HG02840 (cell line): ENCODE data around the gene ZBTB16.

Experiments used
- ATAC-seq: cut with Tn5 transposase; IDR thresholded peaks from one replicate; pipeline ENCODE4 v1.9.1; 2021; ENCODE audit warnings: mild to moderate bottlenecking, moderate library complexity, moderate number of reproducible peaks; ENCODE audit not compliant: unreplicated experiment, low FRiP score

Gene ZBTB16

DNA sequence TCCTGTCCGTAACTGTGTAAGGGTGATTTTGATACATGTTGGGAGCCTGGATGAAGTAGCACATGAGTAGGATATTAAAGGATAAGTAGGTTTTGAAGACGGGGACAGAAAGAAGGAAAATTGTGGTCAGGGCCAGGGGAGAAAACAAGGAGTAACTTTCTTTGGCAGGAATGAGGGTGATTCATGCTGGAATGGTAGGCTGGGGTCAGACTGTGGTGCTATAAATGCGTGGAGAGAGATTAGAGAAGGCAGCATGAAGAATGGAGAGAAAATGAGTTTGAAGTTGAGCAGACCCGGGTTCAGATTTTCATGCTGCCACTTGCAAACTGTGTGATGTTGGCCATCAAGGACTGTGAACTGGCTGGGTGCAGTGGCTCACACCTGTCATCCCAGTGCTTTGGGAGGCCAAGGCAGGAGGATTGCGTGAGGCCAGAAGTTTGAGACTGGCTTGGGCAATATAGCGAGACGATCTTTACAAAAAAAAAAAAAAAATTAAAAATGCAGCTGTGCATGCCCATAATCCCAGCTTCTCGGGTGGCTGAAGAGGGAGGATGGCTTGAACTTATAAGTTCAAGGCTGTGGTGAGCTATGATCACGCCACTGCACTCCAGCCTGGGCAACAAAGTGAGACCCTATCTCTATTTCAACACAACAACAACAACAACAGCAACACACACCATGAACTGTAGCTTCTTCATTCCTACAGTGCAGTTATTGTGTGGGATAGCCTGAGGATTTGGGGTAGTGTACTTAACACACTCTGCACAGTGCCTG, 22.3 kb downstream of the ZBTB16 start:
- ATAC-seq = no peak

DNA sequence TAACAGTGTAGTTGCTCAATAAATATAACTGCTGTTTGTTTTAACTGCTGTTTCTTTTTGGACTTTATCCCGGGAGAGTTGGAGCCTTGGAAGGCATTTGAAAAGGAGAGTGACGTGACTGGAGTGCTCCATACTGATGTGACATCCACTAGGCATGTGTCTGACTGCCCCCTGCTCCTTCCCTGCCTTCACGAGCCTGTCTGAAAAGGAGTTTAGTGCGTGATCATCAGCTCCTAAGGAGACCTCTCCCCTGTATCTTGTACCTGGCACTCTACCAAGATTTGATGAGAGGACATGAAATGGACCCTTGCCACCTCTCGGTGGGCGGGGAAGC, 22.9 kb downstream of the ZBTB16 start:
- ATAC-seq = no peak

DNA sequence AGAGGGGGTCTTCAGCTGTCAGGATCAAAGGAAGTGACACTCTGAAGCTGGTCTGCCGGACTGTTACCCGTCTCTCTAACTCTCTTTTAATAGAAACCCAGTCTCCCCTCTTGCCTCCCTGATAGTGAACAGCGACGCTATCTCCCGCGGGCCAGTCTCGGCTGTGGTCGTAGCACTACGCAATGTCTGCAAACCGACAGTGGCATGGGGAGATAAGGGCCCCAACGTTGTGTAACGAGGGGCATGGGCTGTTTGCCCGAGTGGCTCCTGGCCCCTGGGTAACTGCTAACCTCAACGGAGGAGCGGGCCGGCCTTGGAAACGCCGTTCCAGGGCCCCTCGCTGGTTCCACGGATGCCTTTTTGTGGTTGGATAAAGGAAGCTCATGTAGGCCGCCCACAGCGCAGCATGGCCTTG, 23.3 kb downstream of the ZBTB16 start:
- ATAC-seq = no peak

DNA sequence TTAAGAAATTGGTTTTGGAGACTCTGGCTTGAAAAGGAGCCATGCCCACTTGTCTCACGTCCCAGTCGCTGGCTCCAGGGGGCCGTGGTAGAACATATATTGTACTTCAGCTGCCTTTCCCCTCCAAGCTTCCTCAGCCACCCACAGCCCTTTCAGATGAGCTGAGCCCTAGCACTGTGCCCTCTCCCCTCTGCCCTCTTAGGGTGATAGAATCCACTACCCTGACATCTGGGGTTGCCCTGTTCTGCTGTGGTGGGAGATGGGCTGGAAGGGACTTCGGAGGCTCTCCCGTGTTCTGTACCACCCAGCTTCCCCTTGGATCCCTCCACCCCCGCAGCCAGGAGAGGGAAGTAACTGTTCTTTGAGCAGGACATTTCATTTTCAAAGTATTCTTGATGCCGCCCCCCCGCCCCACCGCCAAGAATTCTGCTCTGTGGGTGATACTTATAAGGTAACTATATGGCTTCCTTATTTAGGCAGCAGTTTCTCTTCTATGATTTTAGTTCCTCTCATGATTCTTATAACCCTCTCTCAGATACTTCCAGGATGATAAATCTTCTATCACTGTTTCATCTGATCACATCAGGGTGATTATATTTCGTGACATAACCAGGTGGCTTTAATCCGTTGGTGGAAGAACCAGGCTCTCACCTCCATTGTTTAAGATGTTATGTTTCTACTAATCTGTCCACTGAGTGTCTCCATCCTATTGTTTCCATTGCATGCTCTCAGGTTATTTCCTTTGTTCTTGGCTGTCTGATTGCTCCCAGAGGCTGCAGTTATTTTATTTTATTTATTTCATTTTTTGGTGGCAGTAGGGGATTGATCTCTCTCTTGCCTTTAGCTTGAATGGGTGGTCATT, 24.1 kb downstream of the ZBTB16 start:
- no peak for ATAC-seq

DNA sequence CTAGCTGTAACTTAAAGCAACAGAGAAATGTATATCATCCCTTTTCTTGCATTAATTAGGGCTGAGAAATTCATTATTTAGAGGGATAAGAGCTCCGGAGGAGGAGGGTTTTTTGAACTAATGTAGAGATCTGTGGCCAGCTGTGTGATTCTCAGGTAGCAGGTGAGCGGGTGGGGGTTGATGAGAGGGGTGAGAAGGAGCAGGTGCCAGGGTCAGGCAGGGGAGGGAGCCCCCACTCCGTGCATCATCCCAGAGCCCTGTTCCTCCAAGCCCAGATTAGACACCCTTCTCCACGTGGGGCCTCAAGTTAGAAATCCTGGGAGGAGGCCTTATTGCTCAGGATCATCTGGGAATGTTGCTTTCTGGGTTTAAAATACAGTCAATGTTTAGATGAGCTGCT, 24.9 kb downstream of the ZBTB16 start:
- no peak for ATAC-seq

DNA sequence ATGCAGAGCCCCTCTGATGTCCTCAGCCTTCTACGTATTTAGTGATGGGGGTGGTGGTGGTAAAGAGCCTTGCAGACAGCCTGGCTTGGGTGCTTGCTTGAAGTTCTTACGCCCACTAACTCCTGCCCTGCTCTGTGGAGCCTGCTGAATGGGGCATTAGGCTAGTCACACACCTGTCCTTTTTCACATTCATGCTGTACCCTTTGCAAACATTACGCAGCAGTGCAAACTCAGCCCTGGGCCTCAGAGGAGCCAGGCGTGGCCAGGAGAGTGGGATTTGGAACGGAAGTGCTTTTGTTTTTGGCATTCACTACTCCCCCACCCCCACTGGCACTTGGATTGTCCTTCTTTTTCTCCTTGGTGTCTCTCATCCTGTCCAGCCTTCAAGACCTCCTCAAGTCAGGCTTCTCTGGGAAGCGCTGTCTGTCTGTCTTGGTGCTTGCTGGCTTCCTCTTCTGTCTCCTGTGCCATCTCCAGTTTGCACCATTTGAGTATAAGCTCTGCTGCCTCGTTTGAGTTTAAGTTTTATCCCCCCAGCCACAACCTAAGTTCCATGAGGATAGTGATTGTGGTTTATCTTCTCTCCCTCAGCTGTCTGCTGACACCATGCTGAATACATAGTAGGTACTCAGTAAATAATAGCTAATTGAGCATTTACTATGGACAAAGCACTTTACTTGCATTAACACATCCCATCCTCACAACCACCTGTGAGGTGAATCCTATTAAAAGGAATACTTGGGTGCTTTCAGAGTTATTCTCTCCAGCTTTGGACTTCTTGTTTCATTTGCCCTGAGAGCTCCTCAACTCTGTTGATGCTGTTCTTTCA, 26.7 kb downstream of the ZBTB16 start:
- no peak for ATAC-seq

DNA sequence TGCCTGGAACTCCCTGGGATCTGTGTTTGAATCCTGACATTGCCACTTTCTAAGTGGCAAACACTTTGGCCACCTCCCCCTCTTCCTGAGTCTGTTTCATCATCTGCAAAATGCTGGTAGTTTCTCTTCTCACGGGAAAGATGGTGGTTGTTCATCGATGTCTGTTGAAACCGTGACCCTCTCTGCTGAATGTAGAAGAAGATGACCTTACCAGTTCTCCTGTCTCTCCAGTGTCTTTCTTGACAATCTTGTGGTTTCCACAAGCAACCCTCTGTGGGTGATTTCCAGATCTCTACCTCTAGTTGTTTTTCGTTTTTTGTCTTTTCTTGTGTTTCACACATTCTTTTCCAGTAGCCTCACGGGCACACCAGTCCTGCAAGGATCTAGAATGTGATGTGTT, 27.5 kb downstream of the ZBTB16 start:
- ATAC-seq = no peak

DNA sequence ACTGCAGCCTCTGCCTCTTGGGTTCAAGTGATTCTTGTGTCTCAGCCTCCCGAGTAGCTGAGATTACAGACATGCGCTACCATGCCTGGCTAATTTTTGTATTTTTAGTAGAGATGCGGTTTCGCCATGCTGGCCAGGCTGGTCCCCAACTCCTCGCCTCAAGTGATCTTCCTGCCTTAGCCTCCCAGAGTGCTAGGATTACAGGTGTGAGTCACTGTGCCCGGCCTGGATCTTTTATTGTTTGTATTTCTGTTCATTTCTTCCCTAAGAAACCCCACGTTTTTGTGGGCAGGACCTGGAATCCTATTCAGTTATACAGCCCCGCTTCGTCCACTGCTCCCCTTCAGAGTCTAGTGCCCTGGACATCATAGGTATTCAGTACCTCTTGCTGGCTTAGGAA, 28.7 kb downstream of the ZBTB16 start:
- ATAC-seq = no peak

DNA sequence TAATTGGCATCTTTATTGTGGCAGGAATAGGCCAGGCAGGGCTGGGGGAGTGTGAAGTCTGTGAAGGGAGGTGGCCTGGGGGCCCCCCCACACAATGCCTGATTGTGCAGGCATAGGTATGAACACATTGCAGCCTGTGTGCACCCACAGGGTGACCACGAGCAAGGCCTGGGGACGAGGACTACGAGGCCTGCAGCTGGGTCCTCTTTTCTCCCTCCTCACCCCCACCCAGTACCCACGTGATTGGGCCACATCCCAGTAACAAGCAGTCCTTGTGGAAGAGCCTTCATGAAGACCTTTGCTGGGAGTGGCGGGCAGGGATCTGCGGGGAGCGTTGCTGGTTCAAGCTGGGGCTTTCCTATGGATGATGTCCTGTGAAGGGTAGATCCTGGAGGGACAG, 29.3 kb downstream of the ZBTB16 start:
- ATAC-seq = no peak

DNA sequence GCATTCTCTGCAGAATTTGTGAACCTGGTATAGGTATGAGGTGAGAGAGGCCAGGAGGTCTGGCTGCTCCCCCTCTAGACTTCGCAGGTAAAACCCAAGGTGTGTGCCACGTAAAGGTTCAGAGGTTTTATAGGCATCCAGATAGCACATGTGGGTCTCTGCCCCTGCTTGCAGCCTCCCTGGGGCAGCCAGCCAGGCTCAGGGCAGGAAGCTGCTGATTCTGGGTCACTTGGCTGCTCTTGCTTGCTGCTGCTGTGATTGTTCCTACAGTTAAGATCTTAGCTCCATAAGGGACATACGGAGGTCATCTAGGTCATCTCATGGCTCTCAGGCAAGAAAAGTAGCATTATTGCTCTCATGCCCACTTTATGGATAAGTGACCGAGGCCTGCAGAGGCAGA, 30.2 kb downstream of the ZBTB16 start:
- ATAC-seq = no peak

DNA sequence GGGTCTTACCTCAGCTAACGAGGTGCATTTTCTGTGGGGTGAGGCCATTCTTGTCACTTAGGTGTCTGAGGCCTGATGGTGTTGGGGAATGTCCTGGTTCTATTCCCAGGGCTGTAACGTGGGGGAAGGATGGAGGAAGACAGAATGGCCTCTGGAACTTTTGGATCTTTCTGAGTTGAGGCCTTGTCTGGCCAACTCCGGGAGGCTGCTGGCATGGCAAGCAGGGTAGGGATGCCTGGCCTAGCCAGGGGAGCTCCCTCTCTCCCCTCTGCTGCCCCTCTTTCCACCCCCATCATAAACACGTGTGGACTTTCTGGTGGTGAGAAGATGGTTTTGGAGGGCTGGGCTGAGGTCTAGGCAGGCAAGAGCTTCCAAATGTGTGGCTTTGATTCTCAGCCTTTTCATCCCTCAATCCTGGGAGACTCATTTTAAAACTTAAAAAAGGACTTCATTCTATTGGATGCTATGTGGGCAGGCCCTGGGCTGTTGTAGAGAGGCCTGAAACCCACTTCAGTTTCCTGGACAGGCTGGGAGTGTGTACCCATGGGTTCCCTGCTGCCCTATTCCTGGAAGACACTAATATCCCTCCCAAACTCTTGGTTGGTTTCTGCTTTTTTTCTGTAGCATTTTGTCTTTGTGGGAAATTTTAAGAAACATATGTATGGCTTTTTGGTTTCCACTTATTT, 30.9 kb downstream of the ZBTB16 start:
- no peak for ATAC-seq

DNA sequence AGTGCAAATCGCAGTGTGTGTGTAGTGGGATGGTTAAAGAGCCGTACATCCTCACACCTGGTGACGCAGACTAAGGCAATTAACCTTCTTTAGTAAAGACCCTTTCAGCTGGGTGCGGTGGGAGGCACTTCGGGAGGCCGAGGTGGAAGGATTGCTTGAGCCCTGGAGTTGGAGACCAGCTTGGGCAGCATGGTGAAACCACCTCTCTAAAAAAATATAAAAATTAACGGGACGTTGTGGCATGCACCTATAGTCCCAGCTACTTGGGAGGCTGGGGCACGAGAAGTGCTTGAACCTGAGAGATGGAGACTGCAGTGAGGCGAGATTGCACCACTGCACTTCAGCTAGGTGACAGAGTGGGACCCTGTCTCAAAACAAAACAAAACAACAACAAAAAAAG, 31.5 kb downstream of the ZBTB16 start:
- no peak for ATAC-seq

DNA sequence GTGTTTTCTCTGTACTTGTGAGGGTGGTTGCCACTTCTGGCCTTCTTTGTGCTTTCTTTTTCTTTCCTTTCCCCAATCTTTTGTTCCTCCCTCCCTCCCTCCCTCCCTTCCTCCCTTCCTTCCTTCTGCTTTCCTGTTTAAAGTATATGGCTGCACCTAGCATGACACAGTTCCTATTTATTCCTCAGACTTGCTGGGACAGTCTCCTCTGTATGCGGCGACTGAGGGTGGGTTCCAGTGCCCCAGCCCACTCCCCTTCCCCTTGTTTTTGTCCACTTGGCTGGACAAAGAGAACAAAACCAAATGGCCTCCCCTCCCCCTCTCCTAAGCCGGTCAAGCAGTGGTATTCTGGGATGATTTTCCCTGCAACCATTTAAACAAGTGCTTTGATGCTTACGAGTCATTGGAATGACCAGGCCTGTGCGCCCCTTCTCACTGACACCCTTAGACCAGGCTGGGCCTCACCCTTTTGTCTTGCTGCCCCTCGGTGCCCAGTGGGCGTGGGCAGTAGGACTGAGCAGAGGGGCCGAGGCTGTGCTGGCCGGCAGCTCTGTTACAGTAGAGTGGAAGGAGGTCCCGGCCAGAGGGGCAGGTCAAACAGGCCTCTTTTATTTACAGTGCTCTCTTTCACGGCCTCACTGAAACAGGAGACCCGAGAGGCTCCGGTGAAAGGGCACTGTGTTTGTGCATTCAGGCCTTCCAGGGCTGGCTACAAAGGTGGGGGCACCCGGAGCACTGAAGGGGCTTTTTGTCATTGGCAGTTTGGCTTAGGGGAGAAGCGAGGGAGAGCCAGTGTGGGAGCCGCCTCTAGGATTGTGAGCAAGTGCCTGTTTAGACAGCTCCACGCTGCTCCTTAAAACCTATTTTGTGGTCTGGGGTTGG, 32.2 kb downstream of the ZBTB16 start:
- ATAC-seq = no peak

DNA sequence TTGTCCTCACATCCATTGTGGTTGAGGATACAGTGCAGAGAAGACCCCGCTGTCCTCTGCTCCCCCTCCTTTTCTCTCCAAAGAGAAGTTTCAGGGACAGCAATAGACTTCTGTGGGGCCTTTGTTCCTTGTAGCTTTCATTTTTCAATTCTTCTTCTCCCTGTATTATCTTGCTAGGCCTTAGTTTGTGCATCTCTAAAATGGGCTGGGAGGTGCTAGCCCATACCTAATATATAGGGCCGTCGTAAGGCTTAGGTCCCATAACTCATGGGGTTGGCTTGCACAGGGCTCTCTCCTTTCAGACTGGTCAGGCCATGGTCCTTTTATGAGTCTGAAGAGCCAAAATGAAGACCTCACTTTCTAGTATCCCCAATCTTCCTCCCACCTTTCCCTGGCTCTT, 33.0 kb downstream of the ZBTB16 start:
- ATAC-seq = no peak

DNA sequence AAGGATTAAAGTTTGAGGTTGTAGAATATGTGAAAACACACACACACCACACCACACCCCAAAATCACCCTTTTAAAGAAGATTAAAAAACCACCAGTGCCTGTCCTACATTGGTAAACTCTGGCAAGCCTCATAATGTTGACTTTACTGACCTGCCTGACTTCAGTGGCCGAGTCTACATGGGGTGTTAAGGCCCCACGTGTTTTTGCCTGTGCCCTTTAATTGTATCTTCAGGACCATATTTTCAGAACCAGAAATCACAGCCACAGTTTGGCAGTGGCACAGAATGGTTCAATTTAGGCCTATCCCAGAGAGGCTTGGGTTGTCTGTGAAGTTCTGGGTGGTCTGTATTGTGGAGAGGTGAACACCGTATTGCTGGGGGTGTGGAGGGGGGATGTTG, 33.4 kb downstream of the ZBTB16 start:
- no peak for ATAC-seq

DNA sequence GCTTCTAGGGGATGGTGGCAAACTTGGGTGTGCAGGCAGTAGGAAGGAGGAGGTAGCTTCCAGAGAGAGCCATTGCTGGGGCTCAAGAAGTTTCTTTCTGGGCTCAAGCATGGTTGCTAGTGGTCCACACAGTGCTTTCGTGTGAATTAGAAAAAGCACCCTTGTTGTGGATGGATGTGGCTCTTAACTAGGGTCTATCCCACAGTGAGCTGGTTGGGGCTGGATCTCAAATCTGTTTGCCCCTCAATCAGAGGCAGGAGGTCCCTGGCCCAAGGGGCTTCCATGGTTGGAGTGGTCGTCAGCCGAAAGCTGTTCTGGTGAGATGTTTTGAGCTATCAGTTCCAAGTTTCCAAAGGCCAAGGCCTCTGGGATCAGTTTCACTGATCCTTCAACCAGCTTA, 35.0 kb downstream of the ZBTB16 start:
- no peak for ATAC-seq

DNA sequence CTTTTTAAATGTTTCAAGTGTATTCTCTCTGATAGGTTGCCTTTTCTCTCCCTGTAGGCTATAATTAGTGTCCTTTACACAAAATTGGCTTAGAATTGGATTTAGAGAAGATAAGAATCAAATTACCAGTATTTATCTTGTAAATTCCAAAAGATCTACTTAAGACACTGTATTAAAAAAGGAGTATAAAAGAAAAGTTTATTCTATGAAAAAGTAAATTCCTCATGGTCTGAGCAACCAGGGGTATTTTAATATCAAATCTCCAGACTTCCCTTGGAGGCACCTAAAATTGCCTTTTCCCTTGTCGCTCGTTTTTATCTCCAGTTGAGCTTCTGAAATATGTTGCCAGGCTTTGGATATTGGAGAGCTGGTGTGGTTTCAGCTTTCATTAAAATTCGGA, 36.4 kb downstream of the ZBTB16 start:
- ATAC-seq = no peak

DNA sequence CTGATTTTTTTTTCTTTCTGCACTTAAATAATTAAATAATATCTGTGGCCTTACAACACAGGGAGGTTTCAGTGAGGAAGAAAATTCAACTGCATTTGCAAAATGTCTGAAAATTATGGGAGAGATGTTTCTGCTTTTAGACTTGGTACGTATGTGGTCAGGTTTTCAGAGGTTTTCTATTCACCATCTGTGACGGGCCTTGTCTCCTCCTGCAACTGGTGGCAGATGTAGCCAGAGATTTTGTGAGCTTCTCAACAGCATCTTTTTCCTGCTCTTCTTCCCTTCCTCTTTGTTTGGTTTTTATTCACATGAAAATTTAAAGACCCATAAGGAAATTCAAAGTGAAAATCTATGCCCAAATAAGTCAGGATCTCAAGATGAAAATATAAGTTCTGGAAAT, 38.3 kb downstream of the ZBTB16 start:
- no peak for ATAC-seq

DNA sequence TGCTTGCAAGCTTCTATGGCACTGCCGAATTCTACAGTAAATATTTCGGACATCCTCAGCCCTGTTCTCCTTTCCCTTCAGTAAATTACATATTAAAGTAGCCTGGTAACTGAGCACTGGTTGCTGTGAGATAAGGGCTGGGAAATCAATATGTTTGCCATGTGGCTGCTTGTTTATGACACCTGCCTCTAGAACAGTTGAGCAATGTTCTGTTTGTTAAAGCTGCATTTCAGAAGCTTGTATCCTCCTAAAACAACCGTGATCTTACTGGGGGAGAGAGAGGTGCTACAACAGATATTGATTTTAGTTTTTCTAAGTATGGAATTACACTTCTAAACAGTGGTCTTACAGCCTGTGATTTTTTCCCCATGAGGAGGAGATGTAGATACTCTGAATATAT, 39.4 kb downstream of the ZBTB16 start:
- no peak for ATAC-seq
